Neural progenitor cell (in vitro differentiated cells): Measurements from ENCODE around the gene FOXO6. TPM values are rescaled to one million over a fixed set of nuclear protein-coding genes. Genes with fewer than 3 reads are reported as not detected.

Experiments
- DNase-seq: peaks from one replicate; pipeline ENCODE4 v3.0.0-alpha.2; 2016; ENCODE audit warnings: low spot score
- H2AFZ ChIP-seq: fragments of 200-600 bp; sonication (generic); replicated peaks from 2 replicates; pipeline ENCODE4 v1.6.1; 2016; ENCODE audit warnings: antibody characterized with exemption
- H3F3A ChIP-seq: fragments of 200-600 bp; sonication (generic); 2 replicates; pipeline ENCODE4 v1.6.1; 2016; ENCODE audit warnings: antibody characterized with exemption, low read depth
- H3K27ac ChIP-seq: fragments of 200-600 bp; sonication (generic); 2 replicates; pipeline ENCODE4 v1.5.1; 2016; ENCODE audit warnings: mild to moderate bottlenecking
- H3K27me3 ChIP-seq: fragments of 200-600 bp; sonication (generic); 2 replicates; pipeline ENCODE4 v1.6.1; 2016; ENCODE audit warnings: mild to moderate bottlenecking, moderate library complexity
- H3K36me3 ChIP-seq: fragments of 200-600 bp; sonication (generic); 2 replicates; pipeline ENCODE4 v1.5.1; 2016
- H3K4me1 ChIP-seq: fragments of 200-600 bp; sonication (generic); 2 replicates; pipeline ENCODE4 v1.6.1; 2016; ENCODE audit warnings: mixed run types
- H3K4me2 ChIP-seq: fragments of 200-600 bp; sonication (generic); 2 replicates; pipeline ENCODE4 v1.6.1; 2016
- H3K4me3 ChIP-seq: fragments of 200-600 bp; sonication (generic); 2 replicates; pipeline ENCODE4 v1.5.1; 2016
- H3K79me2 ChIP-seq: fragments of 200-600 bp; sonication (generic); 2 replicates; pipeline ENCODE4 v1.6.1; 2016; ENCODE audit warnings: low read depth
- H3K9ac ChIP-seq: fragments of 200-600 bp; sonication (generic); 2 replicates; pipeline ENCODE4 v1.6.1; 2016
- H3K9me3 ChIP-seq: fragments of 200-600 bp; sonication (generic); 2 replicates; pipeline ENCODE4 v1.5.1; 2016; ENCODE audit warnings: low read depth
- H4K20me1 ChIP-seq: fragments of 200-600 bp; sonication (generic); 2 replicates; pipeline ENCODE4 v1.6.1; 2016; ENCODE audit warnings: low read depth
- H3K27ac Mint-ChIP-seq: 3 replicates; pipeline ENCODE4 v1.8.0; 2021; ENCODE audit warnings: mixed read lengths
- H3K27me3 Mint-ChIP-seq: 2 replicates; pipeline ENCODE4 v1.8.0; 2022; ENCODE audit warnings: low read depth, mild to moderate bottlenecking, inconsistent platforms, moderate library complexity, mixed read lengths; ENCODE audit not compliant: insufficient read depth
- H3K36me3 Mint-ChIP-seq: 3 replicates; pipeline ENCODE4 v1.8.0; 2021; ENCODE audit warnings: mixed read lengths
- H3K4me1 Mint-ChIP-seq: 3 replicates; pipeline ENCODE4 v1.8.0; 2021; ENCODE audit warnings: mixed read lengths
- H3K4me3 Mint-ChIP-seq: 3 replicates; pipeline ENCODE4 v1.8.0; 2021; ENCODE audit warnings: mild to moderate bottlenecking, moderate library complexity, mixed read lengths
- H3K9me3 Mint-ChIP-seq: 3 replicates; pipeline ENCODE4 v1.8.0; 2020; ENCODE audit warnings: mixed read lengths
- CTCF ChIP-seq: fragments of 200-600 bp; sonication (generic); IDR thresholded peaks from 2 replicates; pipeline ENCODE4 v1.5.1; 2017; ENCODE audit warnings: antibody characterized with exemption, mild to moderate bottlenecking
- EZH2 ChIP-seq: fragments of 200-600 bp; sonication (generic); IDR thresholded peaks from 2 replicates; pipeline ENCODE4 v1.6.1; 2017; ENCODE audit warnings: antibody characterized with exemption, mild to moderate bottlenecking, moderate library complexity
- EZH2phosphoT487 ChIP-seq: fragments of 200-600 bp; sonication (generic); IDR thresholded peaks from 2 replicates; pipeline ENCODE4 v1.6.1; 2017; ENCODE audit warnings: antibody characterized with exemption
- total RNA-seq: library from RNA; depleted of rRNA; stranded (reverse); fragments of >200 nt; gene quantifications from 2 replicates; pipeline ENCODE4 v1.2.3, GENCODE V29; 2015; ENCODE audit warnings: low replicate concordance

Gene FOXO6
- total RNA-seq, 1 donor from 2014 or later = not detected

GRCh38 chr1:41371630-41372599, 10.7 kb downstream of the FOXO6 start:
- Histone ChIP-seq H3K9ac (no peak overlapping the region), H3K36me3 (no peaks in the 10 kb centered on the region), H3K27ac (no peak overlapping the region), H3K9me3 (no peaks in the 10 kb centered on the region), H4K20me1 (peaks cover 15% of the 10 kb centered on the region), H3K27me3 (peaks cover 13% of the 10 kb centered on the region), H3K4me3 (peak overlapping the region; percentile 31), H3K79me2 (no peaks in the 10 kb centered on the region), H3K4me1 (peaks cover 32% of the 10 kb centered on the region), H2AFZ (no peak overlapping the region), H3F3A (peaks cover 26% of the 10 kb centered on the region), H3K4me2 (peak overlapping the region; percentile 75)
- Mint-ChIP-seq H3K36me3 (no peaks in the 10 kb centered on the region), H3K27me3 (peaks cover 19% of the 10 kb centered on the region), H3K27ac (peak overlapping the region; percentile 57), H3K4me1 (peaks cover 54% of the 10 kb centered on the region), H3K4me3 (peak overlapping the region; percentile 6), H3K9me3 (no peaks in the 10 kb centered on the region)
- TF ChIP-seq EZH2 (no peak), CTCF (no peak), EZH2phosphoT487 (no peak)
- DNase-seq = peak; percentile 93

- Histone ChIP-seq H3K36me3 (no peaks in the 10 kb centered on the region), H3K4me2 (peak overlapping the region; percentile 75), H3K27ac (no peak overlapping the region), H3K4me3 (peak overlapping the region; percentile 31), H3K79me2 (no peaks in the 10 kb centered on the region), H3K4me1 (peaks cover 27% of the 10 kb centered on the region), H3F3A (peaks cover 23% of the 10 kb centered on the region), H3K9ac (no peak overlapping the region), H3K9me3 (no peaks in the 10 kb centered on the region), H3K27me3 (peaks cover 6% of the 10 kb centered on the region), H2AFZ (no peak overlapping the region), H4K20me1 (peaks cover 15% of the 10 kb centered on the region)
- DNase-seq = no peak
- Mint-ChIP-seq H3K27me3 (peaks cover 15% of the 10 kb centered on the region), H3K27ac (peak overlapping the region; percentile 25), H3K4me1 (peaks cover 49% of the 10 kb centered on the region), H3K4me3 (peak overlapping the region; percentile 24), H3K9me3 (no peaks in the 10 kb centered on the region), H3K36me3 (no peaks in the 10 kb centered on the region)
- TF ChIP-seq CTCF = no peak
- TF ChIP-seq EZH2 = no peak
- TF ChIP-seq EZH2phosphoT487 = no peak
Observed at GRCh38 chr1:41372600-41372993, 11.4 kb downstream of the FOXO6 start.

GRCh38 chr1:41373373-41373772, 12.1 kb downstream of the FOXO6 start:
- no peak overlapping the region for H3K9ac ChIP-seq
- peaks cover 15% of the 10 kb centered on the region for H4K20me1 ChIP-seq
- no peaks in the 10 kb centered on the region for H3K36me3 Mint-ChIP-seq
- no peaks in the 10 kb centered on the region for H3K9me3 ChIP-seq
- H3K27me3 Mint-ChIP-seq = peaks cover 15% of the 10 kb centered on the region
- peaks cover 27% of the 10 kb centered on the region for H3K4me1 ChIP-seq
- no peak for DNase-seq
- no peaks in the 10 kb centered on the region for H3K36me3 ChIP-seq
- no peaks in the 10 kb centered on the region for H3K9me3 Mint-ChIP-seq
- no peak overlapping the region for H3K27ac ChIP-seq
- no peak overlapping the region for H3K4me2 ChIP-seq
- peaks cover 23% of the 10 kb centered on the region for H3F3A ChIP-seq
- H3K4me1 Mint-ChIP-seq = peaks cover 51% of the 10 kb centered on the region
- H3K79me2 ChIP-seq = no peaks in the 10 kb centered on the region
- H3K4me3 Mint-ChIP-seq = no peak overlapping the region
- H3K4me3 ChIP-seq = no peak overlapping the region
- H3K27ac Mint-ChIP-seq = peak overlapping the region; percentile 25
- H2AFZ ChIP-seq = no peak overlapping the region
- H3K27me3 ChIP-seq = no peaks in the 10 kb centered on the region
- TF ChIP-seq EZH2phosphoT487 (no peak), CTCF (no peak), EZH2 (no peak)
